A549 (cell line): ENCODE measurements around the gene UBE2S. TPM values are rescaled to one million over a fixed set of nuclear protein-coding genes. Genes with fewer than 3 reads are reported as not detected.
"Not testable (repeated sequence)": the region's sequence is repeated elsewhere in the genome, so short reads cannot be mapped to it uniquely, and the experiment has no call there.

Experiments used
- ATAC-seq, 2 experiments: fragments of 200-7000 bp in 1 of 2; fragments of >200 bp in 1 of 2; cut with Nextera tagmentation in 1 of 2; cut with Tn5 transposase in 1 of 2; 3 replicates each; pipeline versions ENCODE4 v1.8.0 to v1.9.1; 2018 to 2020; ENCODE audit warnings: mild to moderate bottlenecking in 1 of 2, moderate library complexity in 1 of 2
- CTCF ChIA-PET: fragments of 300-600 bp; sonication (Branson Sonifier 250); formaldehyde crosslinking; extraction: SDS; loops from one replicate; lab custom pipeline; 2021; ENCODE audit warnings: antibody characterized with exemption, inconsistent platforms; lab: Yijun Ruan, JAX
- POLR2A ChIA-PET: fragments of 350-600 bp; formaldehyde crosslinking; extraction: SDS; loops from one replicate; lab custom pipeline; 2021; ENCODE audit warnings: antibody characterized with exemption, inconsistent platforms; lab: Yijun Ruan, JAX
- DNase-seq, 2 experiments: peaks; one replicate each; pipeline versions ENCODE4 v3.0.0 to v3.0.0-alpha.2; 2011 to 2016; ENCODE audit warnings: low read depth in 1 of 2, low spot score in 1 of 2
- FAIRE-seq: peaks from 2 replicates; lab custom pipeline; 2011; peaks lifted over from hg19 to GRCh38; lab: Jason Lieb, UNC
- H3K27ac ChIP-seq, 2 experiments: fragments of >200 bp; sonication (Bioruptor Twin); formaldehyde crosslinking; 3 replicates each; pipeline ENCODE4 v1.5.1; 2016 to 2017
- H3K4me1 ChIP-seq: fragments of >200 bp; sonication (Bioruptor Twin); formaldehyde crosslinking; 3 replicates; pipeline ENCODE4 v1.6.1; 2016
- H3K4me2 ChIP-seq: fragments of >200 bp; sonication (Bioruptor Twin); formaldehyde crosslinking; 3 replicates; pipeline ENCODE4 v1.6.1; 2016
- H3K4me3 ChIP-seq: fragments of >200 bp; sonication (Bioruptor Twin); formaldehyde crosslinking; 3 replicates; pipeline ENCODE4 v1.5.1; 2016
- H3K9me3 ChIP-seq: fragments of >200 bp; sonication (Bioruptor Twin); formaldehyde crosslinking; 3 replicates; pipeline ENCODE4 v1.6.1; 2016
- CBX2 ChIP-seq: fragments of 200-600 bp; sonication (generic); IDR thresholded peaks from 2 replicates; pipeline ENCODE4 v1.6.1; 2016; ENCODE audit warnings: low read depth, mild to moderate bottlenecking, borderline replicate concordance
- CBX8 ChIP-seq: fragments of 200-600 bp; sonication (generic); IDR thresholded peaks from 2 replicates; pipeline ENCODE4 v1.6.1; 2016
- CHD2 ChIP-seq: fragments of 150-350 bp; IDR thresholded peaks from 2 replicates; pipeline ENCODE4 v1.6.1; 2014; ENCODE audit warnings: low read length; ENCODE audit not compliant: partially characterized antibody
- CHD4 ChIP-seq: fragments of 200-600 bp; sonication (generic); IDR thresholded peaks from 2 replicates; pipeline ENCODE4 v1.6.1; 2016; ENCODE audit warnings: antibody characterized with exemption, mild to moderate bottlenecking, borderline replicate concordance
- EHF ChIP-seq: fragments of 250-450 bp; sonication (Bioruptor Pico); IDR thresholded peaks from 2 replicates; pipeline ENCODE4 v1.5.0; 2020; ENCODE audit warnings: mild to moderate bottlenecking
- EHMT2 ChIP-seq: fragments of 200-600 bp; sonication (generic); IDR thresholded peaks from 2 replicates; pipeline ENCODE4 v1.6.1; 2016; ENCODE audit warnings: antibody characterized with exemption, low read depth, mild to moderate bottlenecking, moderate library complexity
- EP300 ChIP-seq, 2 experiments: fragments of >200 bp; sonication (Bioruptor Twin); formaldehyde crosslinking; IDR thresholded peaks; 2 replicates in 1 of 2; 3 replicates in 1 of 2; pipeline ENCODE4 v1.6.1; 2016 to 2017
- FOSL2 ChIP-seq, 2 experiments: fragments of 450-650 bp in 1 of 2; fragments of >200 bp in 1 of 2; sonication (Bioruptor Twin) in 1 of 2; formaldehyde crosslinking; IDR thresholded peaks; 2 replicates each; pipeline versions ENCODE4 v1.5.0 to v1.6.1; 2016 to 2020; ENCODE audit warnings: mild to moderate bottlenecking in 1 of 2, moderate library complexity in 1 of 2
- FOXS1 ChIP-seq: fragments of 250-450 bp; sonication (Bioruptor Pico); IDR thresholded peaks from 2 replicates; pipeline ENCODE4 v1.5.0; 2020; ENCODE audit warnings: mild to moderate bottlenecking, moderate library complexity
- GATA3 ChIP-seq: IDR thresholded peaks from 2 replicates; pipeline ENCODE4 v1.6.1; 2012; ENCODE audit warnings: borderline replicate concordance
- HDAC2 ChIP-seq: fragments of 200-600 bp; sonication (generic); IDR thresholded peaks from 2 replicates; pipeline ENCODE4 v1.6.1; 2016
- HOXA7 ChIP-seq: fragments of 250-450 bp; sonication (Bioruptor Pico); IDR thresholded peaks from 2 replicates; pipeline ENCODE4 v1.5.0; 2020; ENCODE audit warnings: mild to moderate bottlenecking, moderate library complexity
- HOXB13 ChIP-seq: fragments of 250-450 bp; sonication (Bioruptor Pico); IDR thresholded peaks from 2 replicates; pipeline ENCODE4 v1.5.0; 2020; ENCODE audit warnings: low read depth, mild to moderate bottlenecking, moderate library complexity
- HOXB5 ChIP-seq: fragments of 250-450 bp; sonication (Bioruptor Pico); IDR thresholded peaks from 2 replicates; pipeline ENCODE4 v1.5.0; 2020; ENCODE audit warnings: mild to moderate bottlenecking, moderate library complexity
- JUN ChIP-seq, 2 experiments: fragments of >200 bp; sonication (Bioruptor Twin); formaldehyde crosslinking; IDR thresholded peaks; 2 replicates in 1 of 2; 3 replicates in 1 of 2; pipeline ENCODE4 v1.6.1; 2016 to 2017
- JUNB ChIP-seq: fragments of >200 bp; sonication (Bioruptor Twin); formaldehyde crosslinking; IDR thresholded peaks from 2 replicates; pipeline ENCODE4 v1.6.1; 2016
- KDM1A ChIP-seq: fragments of 200-600 bp; sonication (generic); IDR thresholded peaks from 2 replicates; pipeline ENCODE4 v1.6.1; 2016; ENCODE audit warnings: low read depth, mild to moderate bottlenecking
- KDM5A ChIP-seq: fragments of 200-600 bp; sonication (generic); IDR thresholded peaks from 2 replicates; pipeline ENCODE4 v1.6.1; 2016; ENCODE audit warnings: antibody characterized with exemption, mild to moderate bottlenecking
- MAZ ChIP-seq: fragments of 150-350 bp; IDR thresholded peaks from 2 replicates; pipeline ENCODE4 v1.6.1; 2014; ENCODE audit warnings: antibody characterized with exemption, low read depth, low read length, borderline replicate concordance
- NPAS2 ChIP-seq: fragments of 250-450 bp; sonication (Bioruptor Pico); IDR thresholded peaks from 2 replicates; pipeline ENCODE4 v1.8.0; 2022; ENCODE audit warnings: mild to moderate bottlenecking, moderate library complexity, borderline replicate concordance
- NR3C1 ChIP-seq: fragments of >200 bp; sonication (Bioruptor Twin); formaldehyde crosslinking; IDR thresholded peaks from 3 replicates; pipeline ENCODE4 v1.6.1; 2017
- POLR2A ChIP-seq: IDR thresholded peaks from 2 replicates; pipeline ENCODE4 v1.6.1; 2012; ENCODE audit warnings: mild to moderate bottlenecking, low read length
- POLR2AphosphoS2 ChIP-seq: conservative IDR thresholded peaks from 2 replicates; pipeline ENCODE4 v1.6.1; 2012; ENCODE audit warnings: low read length, improper control_type of control experiment, inconsistent platforms
- RCOR1 ChIP-seq: fragments of 150-350 bp; IDR thresholded peaks from 2 replicates; pipeline ENCODE4 v1.6.1; 2014; ENCODE audit warnings: antibody characterized with exemption, low read length, low read depth
- SMC3 ChIP-seq: fragments of >200 bp; sonication (Bioruptor Twin); formaldehyde crosslinking; IDR thresholded peaks from 3 replicates; pipeline ENCODE4 v1.6.1; 2018; ENCODE audit warnings: inconsistent platforms
- SREBF2 ChIP-seq: fragments of 450-650 bp; IDR thresholded peaks from 2 replicates; pipeline ENCODE4 v1.6.1; 2014; ENCODE audit warnings: mild to moderate bottlenecking, moderate library complexity
- TFCP2L1 ChIP-seq: fragments of 250-450 bp; sonication (Bioruptor Pico); IDR thresholded peaks from 2 replicates; pipeline ENCODE4 v1.5.0; 2021; ENCODE audit warnings: mild to moderate bottlenecking
- TP53 ChIP-seq: fragments of 250-450 bp; sonication (Bioruptor Pico); IDR thresholded peaks from 2 replicates; pipeline ENCODE4 v1.5.0; 2021; ENCODE audit warnings: mild to moderate bottlenecking, moderate library complexity
- ZC3H11A ChIP-seq: fragments of 450-650 bp; IDR thresholded peaks from 2 replicates; pipeline ENCODE4 v1.6.1; 2014; ENCODE audit warnings: antibody characterized with exemption, mild to moderate bottlenecking
- ZFP36 ChIP-seq: fragments of 450-650 bp; IDR thresholded peaks from 2 replicates; pipeline ENCODE4 v1.6.1; 2014; ENCODE audit warnings: borderline replicate concordance; ENCODE audit not compliant: partially characterized antibody
- ZNF302 ChIP-seq: fragments of 250-450 bp; sonication (Bioruptor Pico); IDR thresholded peaks from 2 replicates; pipeline ENCODE4 v1.9.0; 2021; ENCODE audit warnings: inconsistent platforms, mild to moderate bottlenecking, moderate library complexity
- WGBS: methylation state at CpG from one replicate; pipeline ENCODE4 v1.1.6; 2017; ENCODE audit errors: missing lambda C conversion rate; 5-methylcytosine and 5-hydroxymethylcytosine counted together
- polyA plus RNA-seq, 4 experiments: library from polyadenylated mRNA; depleted of rRNA in 3 of 4; stranded (reverse); fragments of >200 nt; fragmentation: RNase III in 1 of 4; extraction: RNeasy Plus Mini Kit Qiagen cat#74134 plus additional on column Dnase treatment in 1 of 4; gene quantifications; 2 replicates in 3 of 4; 3 replicates in 1 of 4; pipeline ENCODE4 v1.2.3, GENCODE V29; 2011 to 2017
- TF ChIP-seq, protein P1 (sequence below): fragments of >200 bp; sonication (Bioruptor Twin); formaldehyde crosslinking; IDR thresholded peaks from 2 replicates; pipeline ENCODE4 v1.6.1; 2016
- TF ChIP-seq, protein P2 (sequence below): fragments of >200 bp; sonication (Bioruptor Twin); formaldehyde crosslinking; IDR thresholded peaks from 3 replicates; pipeline ENCODE4 v1.5.1; 2016
- TF ChIP-seq, protein P3 (sequence below): fragments of 450-650 bp; IDR thresholded peaks from 2 replicates; pipeline ENCODE4 v1.6.1; 2014; ENCODE audit warnings: antibody characterized with exemption

UBE2S gene
- polyA plus RNA-seq, 2 of the 4 experiments (the other 2 are of a cell fraction) = 139 to 295 TPM

DNA sequence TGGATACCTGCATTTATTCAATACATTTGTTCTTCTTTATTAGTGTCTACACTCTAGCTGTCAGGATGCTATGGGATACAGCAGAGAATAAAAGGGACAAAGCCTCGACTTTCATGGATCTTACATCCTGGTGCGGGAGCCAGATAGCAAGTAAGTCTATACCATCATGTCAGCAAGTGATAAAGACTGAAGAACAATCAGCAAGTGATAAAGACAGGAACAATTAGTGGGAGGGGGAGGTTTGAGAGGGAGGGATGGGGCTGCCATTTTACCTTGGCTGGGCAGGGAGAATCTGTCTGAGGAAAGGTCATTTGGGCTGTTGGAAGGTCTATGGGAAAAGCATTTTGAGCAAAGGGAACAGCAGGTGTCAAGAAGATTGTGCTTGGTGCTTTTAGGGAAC is 2.6 kb upstream of the UBE2S start:
- no peak overlapping the region for H3K27ac ChIP-seq
- H3K4me2 ChIP-seq = no peak overlapping the region
- ATAC-seq = no peak
- peak; percentile 13 for FAIRE-seq
- H3K9me3 ChIP-seq = 0 out of 3 replicates have a peak, but pooled peaks cover 6% of the 10 kb centered on the region
- no peak for DNase-seq
- CTCF ChIA-PET = interaction anchor here (0.9 to 8.1 kb wide), 5 partner anchors 8 to 269 kb away, joined by 4 to 61 read pairs (median 8); no protein-coding TSS in a partner anchor
- peaks cover 18% of the 10 kb centered on the region for H3K4me1 ChIP-seq
- no peak for TF ChIP-seq CBX8
- no peak for TF ChIP-seq TFCP2L1 (CRISPR knock-in tag)
- no peak for TF ChIP-seq CBX2
- no peak for TF ChIP-seq SMC3
- TF ChIP-seq, protein P1, sequence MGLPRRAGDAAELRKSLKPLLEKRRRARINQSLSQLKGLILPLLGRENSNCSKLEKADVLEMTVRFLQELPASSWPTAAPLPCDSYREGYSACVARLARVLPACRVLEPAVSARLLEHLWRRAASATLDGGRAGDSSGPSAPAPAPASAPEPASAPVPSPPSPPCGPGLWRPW = no peak
- TF ChIP-seq NPAS2 (CRISPR knock-in tag) = no peak
- TF ChIP-seq EHMT2 = no peak
- TF ChIP-seq ZNF302 (CRISPR knock-in tag) = no peak
- TF ChIP-seq GATA3 = no peak
- WGBS = 83% methylated on average over 2 of the region's 2 CpGs
- H3K4me3 ChIP-seq = no peak overlapping the region
- POLR2A ChIA-PET = interaction anchor here (1.4 kb wide), 1 partner anchor 130 kb away, joined by 3 read pairs; the partner anchor contains the start of gene HSPBP1

DNA sequence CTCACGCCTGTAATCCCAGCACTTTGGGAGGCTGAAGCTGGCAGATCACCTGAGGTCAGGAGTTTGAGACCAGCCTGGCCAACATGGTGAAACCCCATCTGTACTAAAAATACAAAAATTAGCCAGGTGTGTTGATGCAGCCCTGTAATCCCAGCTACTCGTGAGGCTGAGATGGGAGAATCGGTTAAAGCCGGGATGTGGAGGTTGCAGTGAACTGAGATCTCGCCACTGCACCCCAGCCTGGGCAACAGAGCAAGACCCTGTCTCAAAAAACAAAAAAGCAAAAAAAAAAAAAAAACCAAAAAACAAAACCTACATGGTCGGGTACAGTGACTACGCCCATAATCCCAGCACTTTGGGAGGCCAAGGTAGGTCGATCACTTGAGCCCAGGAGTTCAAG is 1.6 kb upstream of the UBE2S start:
- not testable (repeated sequence) for H3K9me3 ChIP-seq, DNase-seq, ATAC-seq, H3K4me2 ChIP-seq, FAIRE-seq, H3K4me3 ChIP-seq
- CTCF ChIA-PET = interaction anchor here (0.6 to 8.1 kb wide), 13 partner anchors 9 to 493 kb away, joined by 3 to 61 read pairs (median 4); partner anchors contain the start of gene DNAAF3
- Histone ChIP-seq H3K27ac (peak overlapping the region in 1 of 2 experiments; percentile 97; a peak in 4 of 6 replicates), H3K4me1 (peaks cover 28% of the 10 kb centered on the region)
- 93% methylated on average over 8 of the region's 8 CpGs for WGBS
- POLR2A ChIA-PET = interaction anchor here (1.4 to 3.3 kb wide), 2 partner anchors 21 to 129 kb away, joined by 3 to 55 read pairs; partner anchors contain the start of genes HSPBP1 and RPL28

DNA sequence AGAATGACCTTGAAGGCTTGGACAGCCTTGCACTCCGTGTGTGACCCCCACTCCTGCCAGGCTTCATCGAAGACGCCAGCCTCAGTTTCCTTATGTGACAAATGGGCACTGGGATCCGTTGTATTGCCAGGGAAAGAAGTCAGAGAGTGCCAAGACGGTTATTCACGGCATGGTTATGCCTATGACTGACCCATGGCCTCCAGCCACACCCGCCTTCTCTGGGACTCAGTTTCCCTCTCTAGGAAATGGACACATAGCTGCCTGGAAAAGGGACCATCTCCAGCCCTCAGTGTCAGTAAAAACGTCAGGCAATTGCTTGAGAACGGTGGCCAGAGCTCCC is 915 bp upstream of the UBE2S start:
- FAIRE-seq (no peak), DNase-seq (no peak), ATAC-seq (no peak)
- POLR2A ChIA-PET = interaction anchor here (2.9 to 3.3 kb wide), 2 partner anchors 20 to 24 kb away, joined by 37 to 55 read pairs; partner anchors contain the start of genes RPL28 and TMEM238
- Histone ChIP-seq H3K27ac (peak overlapping the region; percentile 95 to 97), H3K9me3 (0 out of 3 replicates have a peak, but pooled peaks cover 6% of the 10 kb centered on the region), H3K4me2 (peak overlapping the region; percentile 81), H3K4me3 (peak overlapping the region; percentile 36), H3K4me1 (peaks cover 32% of the 10 kb centered on the region)
- 63% methylated on average over 9 of the region's 9 CpGs for WGBS
- CTCF ChIA-PET = interaction anchor here (0.6 to 8.1 kb wide), 9 partner anchors 8 to 272 kb away, joined by 3 to 61 read pairs (median 4); partner anchors contain the start of gene DNAAF3
- no peak for TF ChIP-seq CBX8
- peak; percentile 95 for TF ChIP-seq HOXB13 (CRISPR knock-in tag)
- peak; percentile 93 for TF ChIP-seq KDM1A
- TF ChIP-seq NPAS2 (CRISPR knock-in tag) = peak; percentile 38; the same call in 1 of the 2 replicates
- TF ChIP-seq POLR2A = no peak
- TF ChIP-seq, protein P2, sequence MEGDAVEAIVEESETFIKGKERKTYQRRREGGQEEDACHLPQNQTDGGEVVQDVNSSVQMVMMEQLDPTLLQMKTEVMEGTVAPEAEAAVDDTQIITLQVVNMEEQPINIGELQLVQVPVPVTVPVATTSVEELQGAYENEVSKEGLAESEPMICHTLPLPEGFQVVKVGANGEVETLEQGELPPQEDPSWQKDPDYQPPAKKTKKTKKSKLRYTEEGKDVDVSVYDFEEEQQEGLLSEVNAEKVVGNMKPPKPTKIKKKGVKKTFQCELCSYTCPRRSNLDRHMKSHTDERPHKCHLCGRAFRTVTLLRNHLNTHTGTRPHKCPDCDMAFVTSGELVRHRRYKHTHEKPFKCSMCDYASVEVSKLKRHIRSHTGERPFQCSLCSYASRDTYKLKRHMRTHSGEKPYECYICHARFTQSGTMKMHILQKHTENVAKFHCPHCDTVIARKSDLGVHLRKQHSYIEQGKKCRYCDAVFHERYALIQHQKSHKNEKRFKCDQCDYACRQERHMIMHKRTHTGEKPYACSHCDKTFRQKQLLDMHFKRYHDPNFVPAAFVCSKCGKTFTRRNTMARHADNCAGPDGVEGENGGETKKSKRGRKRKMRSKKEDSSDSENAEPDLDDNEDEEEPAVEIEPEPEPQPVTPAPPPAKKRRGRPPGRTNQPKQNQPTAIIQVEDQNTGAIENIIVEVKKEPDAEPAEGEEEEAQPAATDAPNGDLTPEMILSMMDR = no peak
- TF ChIP-seq, protein P3, sequence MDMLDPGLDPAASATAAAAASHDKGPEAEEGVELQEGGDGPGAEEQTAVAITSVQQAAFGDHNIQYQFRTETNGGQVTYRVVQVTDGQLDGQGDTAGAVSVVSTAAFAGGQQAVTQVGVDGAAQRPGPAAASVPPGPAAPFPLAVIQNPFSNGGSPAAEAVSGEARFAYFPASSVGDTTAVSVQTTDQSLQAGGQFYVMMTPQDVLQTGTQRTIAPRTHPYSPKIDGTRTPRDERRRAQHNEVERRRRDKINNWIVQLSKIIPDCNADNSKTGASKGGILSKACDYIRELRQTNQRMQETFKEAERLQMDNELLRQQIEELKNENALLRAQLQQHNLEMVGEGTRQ = no peak
- 0 out of 2 replicates have a peak, but pooled peaks have one; percentile 61 for TF ChIP-seq HDAC2
- peak; percentile 92; the same call in 1 of the 2 replicates for TF ChIP-seq TP53 (CRISPR knock-in tag)
- peak; percentile 82; the same call in 1 of the 2 replicates for TF ChIP-seq TFCP2L1 (CRISPR knock-in tag)
- TF ChIP-seq HOXA7 (CRISPR knock-in tag) = peak; percentile 25; the same call in 1 of the 2 replicates
- TF ChIP-seq POLR2AphosphoS2 = no peak
- peak; percentile 88; the same call in 1 of the 2 replicates for TF ChIP-seq CHD4
- no peak for TF ChIP-seq CBX2
- TF ChIP-seq NR3C1 = no peak
- no peak for TF ChIP-seq JUNB
- peak; percentile 71; the same call in 1 of the 2 replicates for TF ChIP-seq FOXS1 (CRISPR knock-in tag)
- no peak for TF ChIP-seq RCOR1
- TF ChIP-seq ZC3H11A = no peak
- TF ChIP-seq HOXB5 (CRISPR knock-in tag) = peak; percentile 92
- TF ChIP-seq JUN (IDR thresholded peaks at IDR 0.05) = no peak
- TF ChIP-seq EHF (CRISPR knock-in tag) = peak; percentile 88; the same call in 1 of the 2 replicates
- no peak for TF ChIP-seq SREBF2
- no peak for TF ChIP-seq EP300 (IDR thresholded peaks at IDR 0.05)
- no peak for TF ChIP-seq ZFP36
- TF ChIP-seq FOSL2 (IDR thresholded peaks at IDR 0.05) = no peak
- no peak for TF ChIP-seq FOSL2 (CRISPR knock-in tag; IDR thresholded peaks at IDR 0.05)
- TF ChIP-seq CHD2 = no peak
- no peak for TF ChIP-seq KDM5A
- no peak for TF ChIP-seq MAZ
